DMS 273 (cell line): Measurements from ENCODE around the gene RANBP6.

ENCODE experiments used
- DNase-seq: peaks from one replicate; lab custom pipeline; 2025; ENCODE audit not compliant: unreplicated experiment; lab: John Stamatoyannopoulos, UW

The RANBP6 gene

GRCh38 chr9:6007058-6007769, 8.2 kb downstream of the RANBP6 start:
- DNase-seq: peak; percentile 96

GRCh38 chr9:6006749-6007057, 8.7 kb downstream of the RANBP6 start:
- DNase-seq: no peak

- no peak for DNase-seq
These were observed 14.5 kb downstream of the RANBP6 start for GRCh38 chr9:6000955-6001354.

- DNase-seq: peak; percentile 4
These were observed 15.9 kb downstream of the RANBP6 start for GRCh38 chr9:5999443-6000101.

GRCh38 chr9:5994493-5994892, 20.9 kb downstream of the RANBP6 start:
- no peak for DNase-seq

GRCh38 chr9:5988265-5988664, 27.2 kb downstream of the RANBP6 start:
- no peak for DNase-seq

- no peak for DNase-seq
These were observed 32.4 kb downstream of the RANBP6 start for GRCh38 chr9:5983042-5983441.

GRCh38 chr9:5982317-5982716, 33.1 kb downstream of the RANBP6 start:
- DNase-seq: no peak

- no peak for DNase-seq
These were observed 36.9 kb downstream of the RANBP6 start for GRCh38 chr9:5978523-5978922.

GRCh38 chr9:5976674-5977397, 38.6 kb downstream of the RANBP6 start:
- DNase-seq: no peak

- no peak for DNase-seq
These were observed 43.7 kb downstream of the RANBP6 start for GRCh38 chr9:5971740-5972139.
